AML-193 (cell line): ENCODE data around the gene SMIM1.

ENCODE experiments used
- DNase-seq, 2 experiments: peaks; one replicate each; lab custom pipeline; 2025; lab: John Stamatoyannopoulos, UW

The SMIM1 gene

GRCh38 chr1:3756394-3756793 is 16.2 kb upstream of the SMIM1 start:
- no peak for DNase-seq

- no peak for DNase-seq
Measured at GRCh38 chr1:3759164-3759563, 13.4 kb upstream of the SMIM1 start.

- no peak for DNase-seq
Measured at GRCh38 chr1:3759796-3760195, 12.8 kb upstream of the SMIM1 start.

- DNase-seq, result no peak
Measured at GRCh38 chr1:3761296-3762010, 11.1 kb upstream of the SMIM1 start.

- DNase-seq, result no peak
Measured at GRCh38 chr1:3762151-3762872, 10.2 kb upstream of the SMIM1 start.

GRCh38 chr1:3762873-3763228 is 9.7 kb upstream of the SMIM1 start:
- no peak for DNase-seq

- no peak for DNase-seq
Measured at GRCh38 chr1:3763351-3764125, 9.0 kb upstream of the SMIM1 start.

- DNase-seq, result no peak
Measured at GRCh38 chr1:3767328-3767925, 5.1 kb upstream of the SMIM1 start.

- no peak for DNase-seq
Measured at GRCh38 chr1:3768811-3769390, 3.6 kb upstream of the SMIM1 start.

GRCh38 chr1:3770047-3770765 is 2.3 kb upstream of the SMIM1 start:
- DNase-seq, result no peak

- no peak for DNase-seq
Measured at GRCh38 chr1:3771108-3772026, 1.2 kb upstream of the SMIM1 start.

- peak; percentile 46 to 65 for DNase-seq
Measured at GRCh38 chr1:3772027-3772714, 378 bp upstream of the SMIM1 start.

GRCh38 chr1:3773572-3774275 is 1.2 kb downstream of the SMIM1 start:
- no peak for DNase-seq

- no peak for DNase-seq
Measured at GRCh38 chr1:3774276-3774945, 1.9 kb downstream of the SMIM1 start.

- no peak for DNase-seq
Measured at GRCh38 chr1:3774946-3775489, 2.5 kb downstream of the SMIM1 start.

GRCh38 chr1:3775490-3776230 is 3.1 kb downstream of the SMIM1 start:
- peak; percentile 20 to 34 for DNase-seq

- DNase-seq, result no peak
Measured at GRCh38 chr1:3776231-3776961, 3.8 kb downstream of the SMIM1 start.
